GM18873 (cell line): ENCODE measurements around the gene SEC14L5.
"Not testable (repeated sequence)": the region's sequence is repeated elsewhere in the genome, so short reads cannot be mapped to it uniquely, and the experiment has no call there.

Experiments used
- ATAC-seq: cut with Tn5 transposase; IDR thresholded peaks from one replicate; pipeline ENCODE4 v1.9.1; 2021; ENCODE audit warnings: mild to moderate bottlenecking, moderate library complexity, moderate number of reproducible peaks; ENCODE audit not compliant: unreplicated experiment, low FRiP score

The SEC14L5 gene

GRCh38 chr16:5032748-5033167 is 74.6 kb downstream of the SEC14L5 start:
- ATAC-seq, result no peak

- peak; percentile 77 for ATAC-seq
Observed at GRCh38 chr16:5033256-5034166, 75.4 kb downstream of the SEC14L5 start, which contains the start of gene NAGPA. NAGPA (minus strand) TSS chr16:5033935; CDS start chr16:5033914, 21 bp downstream.

- ATAC-seq, result no peak
Observed at GRCh38 chr16:5034167-5034523, 76.0 kb downstream of the SEC14L5 start.

- no peak for ATAC-seq
Observed at GRCh38 chr16:5035909-5036227, 77.7 kb downstream of the SEC14L5 start.

GRCh38 chr16:5036228-5037156 is 78.4 kb downstream of the SEC14L5 start:
- no peak for ATAC-seq

GRCh38 chr16:5040451-5040850 is 82.3 kb downstream of the SEC14L5 start:
- ATAC-seq, result no peak

- peak; percentile 53 for ATAC-seq
Observed at GRCh38 chr16:5041600-5042133, 83.5 kb downstream of the SEC14L5 start.

- ATAC-seq, result no peak
Observed at GRCh38 chr16:5042574-5043171, 84.5 kb downstream of the SEC14L5 start.

GRCh38 chr16:5044011-5044540 is 85.9 kb downstream of the SEC14L5 start:
- ATAC-seq, result no peak

GRCh38 chr16:5044581-5044980 is 86.5 kb downstream of the SEC14L5 start:
- ATAC-seq, result not testable (repeated sequence)

- no peak for ATAC-seq
Observed at GRCh38 chr16:5045499-5046115, 87.5 kb downstream of the SEC14L5 start.

- ATAC-seq, result no peak
Observed at GRCh38 chr16:5046914-5047313, 88.8 kb downstream of the SEC14L5 start.

- no peak for ATAC-seq
Observed at GRCh38 chr16:5054876-5055865, 97.0 kb downstream of the SEC14L5 start.

GRCh38 chr16:5056352-5056751 is 98.2 kb downstream of the SEC14L5 start:
- ATAC-seq, result no peak

GRCh38 chr16:5058476-5058875 is 100.3 kb downstream of the SEC14L5 start:
- no peak for ATAC-seq

- no peak for ATAC-seq
Observed at GRCh38 chr16:5059386-5060072, 101.4 kb downstream of the SEC14L5 start.

GRCh38 chr16:5060073-5060641 is 102.0 kb downstream of the SEC14L5 start:
- ATAC-seq, result no peak

- no peak for ATAC-seq
Observed at GRCh38 chr16:5062051-5062450, 103.9 kb downstream of the SEC14L5 start.
